IMR-90 (cell line): ENCODE measurements around the gene ZNF385D. TPM values are rescaled to one million over a fixed set of nuclear protein-coding genes. Genes with fewer than 3 reads are reported as not detected.
A peak's percentile ranks its signal among the peaks of the same experiment; 100 is the strongest.

Experiments used
- ATAC-seq: fragments of 200-7000 bp; cut with Tn5 transposase; 2 replicates; pipeline ENCODE4 v1.9.1; 2020; ENCODE audit warnings: low read depth, mild to moderate bottlenecking, moderate library complexity
- BruUV-seq: library from RNA; stranded (reverse); fragments of 400-500 nt; replicated peaks from 2 replicates; lab custom pipeline; 2021; lab: Mats Ljungman, UMichigan
- CTCF ChIA-PET: fragments of 300-600 bp; formaldehyde crosslinking; extraction: SDS; loops from one replicate; lab custom pipeline; 2021; ENCODE audit warnings: antibody characterized with exemption; lab: Yijun Ruan, JAX
- POLR2A ChIA-PET: fragments of 300-600 bp; sonication (Branson Sonifier 250); formaldehyde crosslinking; loops from one replicate; lab custom pipeline; 2022; ENCODE audit warnings: antibody characterized with exemption; ENCODE audit not compliant: unreplicated experiment; lab: Charles Lee
- DNase-seq: peaks from one replicate; pipeline ENCODE4 v3.0.0; 2013
- H2AFZ ChIP-seq: replicated peaks from 2 replicates; pipeline ENCODE3; 2013; ENCODE audit warnings: low read length, mild to moderate bottlenecking; ENCODE audit not compliant: poor library complexity
- H2AK5ac ChIP-seq: 2 replicates; pipeline ENCODE4 v1.6.1; 2013; ENCODE audit warnings: low read depth, low read length, inconsistent platforms
- H2AK9ac ChIP-seq: replicated peaks from 2 replicates; pipeline ENCODE3; 2013; ENCODE audit warnings: mild to moderate bottlenecking, low read depth, low read length, moderate library complexity; ENCODE audit not compliant: poor library complexity
- H2BK120ac ChIP-seq: 2 replicates; pipeline ENCODE4 v1.6.1; 2013; ENCODE audit warnings: low read depth, low read length, inconsistent platforms
- H2BK15ac ChIP-seq: 3 replicates; pipeline ENCODE4 v1.6.1; 2013; ENCODE audit warnings: low read depth, low read length, inconsistent platforms
- H2BK20ac ChIP-seq: 2 replicates; pipeline ENCODE4 v1.6.1; 2013; ENCODE audit warnings: low read depth, mild to moderate bottlenecking, inconsistent platforms, low read length, moderate library complexity
- H2BK5ac ChIP-seq: 2 replicates; pipeline ENCODE4 v1.6.1; 2013; ENCODE audit warnings: mild to moderate bottlenecking, low read depth, low read length, inconsistent platforms; ENCODE audit not compliant: poor library complexity, severe bottlenecking
- H3K14ac ChIP-seq: replicated peaks from 2 replicates; pipeline ENCODE4 v1.6.1; 2013; ENCODE audit warnings: low read depth, low read length, inconsistent platforms
- H3K18ac ChIP-seq: 2 replicates; pipeline ENCODE4 v1.6.1; 2013; ENCODE audit warnings: low read depth, low read length, control low read depth
- H3K23ac ChIP-seq: 2 replicates; pipeline ENCODE4 v1.6.1; 2013; ENCODE audit warnings: low read depth, low read length, inconsistent platforms
- H3K27ac ChIP-seq: 2 replicates; pipeline ENCODE4 v1.5.1; 2013; ENCODE audit warnings: mild to moderate bottlenecking, control low read depth, low read length; ENCODE audit not compliant: insufficient read depth
- H3K27me3 ChIP-seq: 2 replicates; pipeline ENCODE4 v1.6.1; 2013; ENCODE audit warnings: low read length; ENCODE audit not compliant: control insufficient read depth, insufficient read depth
- H3K36me3 ChIP-seq: 2 replicates; pipeline ENCODE4 v1.6.1; 2013; ENCODE audit warnings: low read length, mixed read lengths; ENCODE audit not compliant: control insufficient read depth, insufficient read depth
- H3K4ac ChIP-seq: 2 replicates; pipeline ENCODE4 v1.6.1; 2013; ENCODE audit warnings: low read depth, low read length, inconsistent platforms
- H3K4me1 ChIP-seq: 2 replicates; pipeline ENCODE4 v1.6.1; 2013; ENCODE audit warnings: low read length, mixed read lengths; ENCODE audit not compliant: control insufficient read depth, insufficient read depth
- H3K4me2 ChIP-seq: 2 replicates; pipeline ENCODE4 v1.6.1; 2013; ENCODE audit warnings: low read depth, mild to moderate bottlenecking, control low read depth, low read length, moderate library complexity
- H3K4me3 ChIP-seq: 2 replicates; pipeline ENCODE4 v1.5.1; 2013; ENCODE audit warnings: low read depth, mild to moderate bottlenecking, control low read depth, low read length, moderate library complexity; ENCODE audit not compliant: insufficient read depth
- H3K56ac ChIP-seq: 2 replicates; pipeline ENCODE4 v1.6.1; 2013; ENCODE audit warnings: low read length, inconsistent platforms; ENCODE audit not compliant: insufficient read depth; ENCODE audit errors: extremely low read depth
- H3K79me1 ChIP-seq, 2 experiments: 2 replicates each; pipeline ENCODE4 v1.6.1; 2013; ENCODE audit warnings: low read length in 2 of 2, inconsistent platforms in 1 of 2, low read depth in 1 of 2
- H3K9ac ChIP-seq: 2 replicates; pipeline ENCODE4 v1.6.1; 2013; ENCODE audit warnings: low read depth, low read length, control low read depth
- H3K9me1 ChIP-seq: 2 replicates; pipeline ENCODE4 v1.6.1; 2013; ENCODE audit warnings: low read length, inconsistent platforms; ENCODE audit not compliant: insufficient read depth
- H3K9me3 ChIP-seq: 2 replicates; pipeline ENCODE4 v1.6.1; 2013; ENCODE audit warnings: low read length; ENCODE audit not compliant: control insufficient read depth, insufficient read depth
- H4K20me1 ChIP-seq: 2 replicates; pipeline ENCODE4 v1.6.1; 2013; ENCODE audit warnings: low read length, inconsistent platforms; ENCODE audit not compliant: insufficient read depth
- H4K5ac ChIP-seq: 2 replicates; pipeline ENCODE4 v1.6.1; 2013; ENCODE audit warnings: mild to moderate bottlenecking, low read depth, low read length, control low read depth
- H4K8ac ChIP-seq, 2 experiments: 2 replicates each; pipeline ENCODE4 v1.6.1; 2013; ENCODE audit warnings: low read depth in 2 of 2, low read length in 2 of 2, control low read depth in 1 of 2, inconsistent platforms in 1 of 2
- H4K91ac ChIP-seq: 2 replicates; pipeline ENCODE4 v1.6.1; 2013; ENCODE audit warnings: low read depth, low read length, inconsistent platforms; ENCODE audit not compliant: insufficient read depth
- BHLHE40 ChIP-seq: fragments of 150-350 bp; IDR thresholded peaks from 2 replicates; pipeline ENCODE4 v1.6.1; 2016; ENCODE audit warnings: mild to moderate bottlenecking, low read depth, low read length
- CEBPB ChIP-seq: IDR thresholded peaks from 2 replicates; pipeline ENCODE4 v1.6.1; 2012; ENCODE audit warnings: low read depth, low read length, improper control_type of control experiment
- FOS ChIP-seq: fragments of 150-350 bp; IDR thresholded peaks from 2 replicates; pipeline ENCODE4 v1.6.1; 2016; ENCODE audit warnings: low read depth, low read length
- MAFK ChIP-seq: IDR thresholded peaks from 2 replicates; pipeline ENCODE4 v1.6.1; 2012; ENCODE audit warnings: low read depth, low read length, improper control_type of control experiment
- MAZ ChIP-seq: IDR thresholded peaks from 2 replicates; pipeline ENCODE4 v1.6.1; 2012; ENCODE audit warnings: low read depth, mild to moderate bottlenecking, low read length, improper control_type of control experiment, moderate library complexity, borderline replicate concordance
- MXI1 ChIP-seq: IDR thresholded peaks from 2 replicates; pipeline ENCODE4 v1.6.1; 2012; ENCODE audit warnings: low read depth, mild to moderate bottlenecking, low read length, moderate library complexity, borderline replicate concordance
- NFE2L2 ChIP-seq: fragments of 150-350 bp; IDR thresholded peaks from 2 replicates; pipeline ENCODE4 v1.6.1; 2016; ENCODE audit warnings: low read depth, mild to moderate bottlenecking, low read length
- POLR2A ChIP-seq: IDR thresholded peaks from 2 replicates; pipeline ENCODE4 v1.6.1; 2012; ENCODE audit warnings: mild to moderate bottlenecking, low read depth, low read length
- RAD21 ChIP-seq: IDR thresholded peaks from 2 replicates; pipeline ENCODE4 v1.6.1; 2012; ENCODE audit warnings: low read length, improper control_type of control experiment
- RFX5 ChIP-seq: IDR thresholded peaks from 2 replicates; pipeline ENCODE4 v1.8.0; 2012; ENCODE audit warnings: low read depth, mild to moderate bottlenecking, low read length, moderate library complexity
- SMC3 ChIP-seq: fragments of 150-350 bp; IDR thresholded peaks from 2 replicates; pipeline ENCODE4 v1.6.1; 2016; ENCODE audit warnings: low read depth, mild to moderate bottlenecking, antibody characterized with exemption, low read length, moderate library complexity
- WGBS, 2 experiments: methylation state at CpG; one replicate each; pipeline versions ENCODE4 v1.1.5 to v1.1.7; 2013; ENCODE audit warnings: missing lambda C conversion rate in 2 of 2; ENCODE audit not compliant: insufficient read length in 1 of 2; ENCODE audit errors: extremely low coverage in 2 of 2; 5-methylcytosine and 5-hydroxymethylcytosine counted together
- dilution Hi-C: fragments of 300-500 bp; cut with HindIII; formaldehyde crosslinking; loops from one replicate; pipeline ENCODE4 v1.14.3; 2018; ENCODE audit warnings: low sequenced_read_pairs; ENCODE audit not compliant: unreplicated experiment
- in situ Hi-C: fragments of 300-500 bp; cut with MboI; formaldehyde crosslinking; loops from 3 replicates; pipeline ENCODE4 v1.14.3; 2019; ENCODE audit warnings: low sequenced_read_pairs, inconsistent platforms, mixed read lengths
- intact Hi-C: fragments of 100-400 bp; cut with micrococcal nuclease; formaldehyde crosslinking; loops from 2 replicates; pipeline ENCODE4 v1.10.0; 2022
- polyA plus RNA-seq, 3 experiments: library from polyadenylated mRNA; depleted of rRNA; stranded (reverse); fragments of >200 nt; gene quantifications; 2 replicates each; pipeline ENCODE4 v1.2.3, GENCODE V29; 2012; ENCODE audit warnings: low replicate concordance in 1 of 3
- total RNA-seq: library from RNA; depleted of rRNA; stranded (reverse); fragments of >200 nt; gene quantifications from 2 replicates; pipeline ENCODE4 v1.2.3, GENCODE V29; 2012
- TF ChIP-seq, protein P1 (sequence below): fragments of 150-350 bp; IDR thresholded peaks from 2 replicates; pipeline ENCODE4 v1.6.1; 2016; ENCODE audit warnings: low read depth, mild to moderate bottlenecking, low read length, moderate library complexity, borderline replicate concordance
- TF ChIP-seq, protein P2 (sequence below): conservative IDR thresholded peaks from 2 replicates; pipeline ENCODE4 v1.5.1; 2012; ENCODE audit warnings: mild to moderate bottlenecking, low read depth, low read length, improper control_type of control experiment
- TF ChIP-seq, protein P3 (sequence below): fragments of 150-350 bp; IDR thresholded peaks from 2 replicates; pipeline ENCODE4 v1.6.1; 2017; ENCODE audit warnings: mild to moderate bottlenecking, antibody characterized with exemption, low read length, low read depth

ZNF385D gene
- total and polyA plus RNA-seq, 2 of the 4 experiments (the other 2 are of a cell fraction) = 0.18 to 2.4 TPM

DNA sequence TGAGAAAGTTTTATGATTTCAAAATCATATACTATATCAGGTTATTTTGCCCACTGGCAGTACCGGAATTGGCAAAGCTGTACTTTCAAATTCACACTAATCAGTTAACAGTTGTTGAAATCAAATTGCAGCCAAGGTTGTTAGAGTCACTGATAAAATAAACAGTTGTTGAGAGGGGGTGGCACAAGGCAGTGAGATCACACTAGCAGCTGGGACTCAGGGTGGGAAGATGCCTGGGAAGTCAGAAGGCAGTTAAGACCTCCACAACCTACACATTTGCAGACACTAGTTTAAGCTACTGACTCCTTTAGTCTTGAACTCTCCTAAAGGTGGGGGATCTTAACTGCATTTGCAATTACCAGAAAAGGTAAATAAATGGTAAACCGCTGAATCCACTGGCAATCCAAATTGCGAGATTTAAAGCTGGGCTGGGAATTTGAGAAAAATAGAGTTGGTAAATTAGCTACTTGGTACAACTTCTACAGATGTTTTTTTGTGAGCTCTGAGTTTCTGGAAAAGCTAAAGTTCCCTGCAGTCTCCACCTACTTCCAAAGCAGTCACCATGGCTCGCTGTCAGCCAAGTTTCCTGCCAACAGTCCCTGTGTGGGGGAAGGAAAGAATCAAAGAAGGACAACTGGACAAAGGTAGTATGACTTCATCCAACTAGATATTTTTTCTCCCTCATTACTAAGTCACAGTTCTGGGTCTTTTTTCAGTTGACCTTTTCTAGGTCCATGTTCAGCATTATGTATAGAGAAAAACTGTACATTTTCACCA lies 105.7 kb downstream of the ZNF385D start:
- H3K14ac ChIP-seq = no peak overlapping the region
- H3K9me1 ChIP-seq = no peaks in the 10 kb centered on the region; the same call in 1 of the 2 replicates
- no peaks in the 10 kb centered on the region for H3K36me3 ChIP-seq
- dilution Hi-C loops = no loop called here
- BruUV-seq = no TSS peak
- no peak overlapping the region for H2AK5ac ChIP-seq
- H3K18ac ChIP-seq = no peak overlapping the region
- H3K4ac ChIP-seq = no peak overlapping the region
- ATAC-seq (peak; percentile 65), DNase-seq (peak; percentile 59)
- no peak overlapping the region for H4K5ac ChIP-seq
- no peak for TF ChIP-seq FOS
- no peak for TF ChIP-seq MAFK
- TF ChIP-seq BHLHE40 = no peak
- TF ChIP-seq, protein P1, sequence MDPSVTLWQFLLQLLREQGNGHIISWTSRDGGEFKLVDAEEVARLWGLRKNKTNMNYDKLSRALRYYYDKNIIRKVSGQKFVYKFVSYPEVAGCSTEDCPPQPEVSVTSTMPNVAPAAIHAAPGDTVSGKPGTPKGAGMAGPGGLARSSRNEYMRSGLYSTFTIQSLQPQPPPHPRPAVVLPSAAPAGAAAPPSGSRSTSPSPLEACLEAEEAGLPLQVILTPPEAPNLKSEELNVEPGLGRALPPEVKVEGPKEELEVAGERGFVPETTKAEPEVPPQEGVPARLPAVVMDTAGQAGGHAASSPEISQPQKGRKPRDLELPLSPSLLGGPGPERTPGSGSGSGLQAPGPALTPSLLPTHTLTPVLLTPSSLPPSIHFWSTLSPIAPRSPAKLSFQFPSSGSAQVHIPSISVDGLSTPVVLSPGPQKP = no peak
- no peak for TF ChIP-seq RFX5
- no peak for TF ChIP-seq MAZ
- TF ChIP-seq CEBPB = no peak
- no peak for TF ChIP-seq SMC3
- TF ChIP-seq, protein P2, sequence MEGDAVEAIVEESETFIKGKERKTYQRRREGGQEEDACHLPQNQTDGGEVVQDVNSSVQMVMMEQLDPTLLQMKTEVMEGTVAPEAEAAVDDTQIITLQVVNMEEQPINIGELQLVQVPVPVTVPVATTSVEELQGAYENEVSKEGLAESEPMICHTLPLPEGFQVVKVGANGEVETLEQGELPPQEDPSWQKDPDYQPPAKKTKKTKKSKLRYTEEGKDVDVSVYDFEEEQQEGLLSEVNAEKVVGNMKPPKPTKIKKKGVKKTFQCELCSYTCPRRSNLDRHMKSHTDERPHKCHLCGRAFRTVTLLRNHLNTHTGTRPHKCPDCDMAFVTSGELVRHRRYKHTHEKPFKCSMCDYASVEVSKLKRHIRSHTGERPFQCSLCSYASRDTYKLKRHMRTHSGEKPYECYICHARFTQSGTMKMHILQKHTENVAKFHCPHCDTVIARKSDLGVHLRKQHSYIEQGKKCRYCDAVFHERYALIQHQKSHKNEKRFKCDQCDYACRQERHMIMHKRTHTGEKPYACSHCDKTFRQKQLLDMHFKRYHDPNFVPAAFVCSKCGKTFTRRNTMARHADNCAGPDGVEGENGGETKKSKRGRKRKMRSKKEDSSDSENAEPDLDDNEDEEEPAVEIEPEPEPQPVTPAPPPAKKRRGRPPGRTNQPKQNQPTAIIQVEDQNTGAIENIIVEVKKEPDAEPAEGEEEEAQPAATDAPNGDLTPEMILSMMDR = no peak
- TF ChIP-seq POLR2A = no peak
- TF ChIP-seq, protein P3, sequence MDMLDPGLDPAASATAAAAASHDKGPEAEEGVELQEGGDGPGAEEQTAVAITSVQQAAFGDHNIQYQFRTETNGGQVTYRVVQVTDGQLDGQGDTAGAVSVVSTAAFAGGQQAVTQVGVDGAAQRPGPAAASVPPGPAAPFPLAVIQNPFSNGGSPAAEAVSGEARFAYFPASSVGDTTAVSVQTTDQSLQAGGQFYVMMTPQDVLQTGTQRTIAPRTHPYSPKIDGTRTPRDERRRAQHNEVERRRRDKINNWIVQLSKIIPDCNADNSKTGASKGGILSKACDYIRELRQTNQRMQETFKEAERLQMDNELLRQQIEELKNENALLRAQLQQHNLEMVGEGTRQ = no peak
- no peak for TF ChIP-seq RAD21
- no peak for TF ChIP-seq NFE2L2
- no peak for TF ChIP-seq MXI1
- H2AK9ac ChIP-seq = no peak overlapping the region
- H4K20me1 ChIP-seq = no peaks in the 10 kb centered on the region
- H3K79me1 ChIP-seq = no peaks in the 10 kb centered on the region
- ChIA-PET CTCF (no interaction called here), POLR2A (no interaction called here)
- H4K8ac ChIP-seq = no peak overlapping the region
- no peak overlapping the region for H3K4me3 ChIP-seq
- no peak overlapping the region for H4K91ac ChIP-seq
- H3K9me3 ChIP-seq = no peaks in the 10 kb centered on the region
- no CpG with 5 or more reads among the region's 4 CpGs for WGBS, 2 experiments
- H3K4me1 ChIP-seq = no peaks in the 10 kb centered on the region; the same call in 1 of the 2 replicates
- H3K4me2 ChIP-seq = peak overlapping the region; percentile 29; the same call in 1 of the 2 replicates
- H2BK5ac ChIP-seq = no peak overlapping the region
- no peak overlapping the region for H3K23ac ChIP-seq
- H2BK15ac ChIP-seq = no peak overlapping the region
- peak overlapping the region; percentile 13 for H2AFZ ChIP-seq
- H3K56ac ChIP-seq = no peak overlapping the region
- in situ Hi-C loops = no loop called here
- H3K9ac ChIP-seq = no peak overlapping the region
- H2BK120ac ChIP-seq = no peak overlapping the region
- no peak overlapping the region for H3K27ac ChIP-seq
- intact Hi-C loops = no loop called here
- H2BK20ac ChIP-seq = no peak overlapping the region
- H3K27me3 ChIP-seq = no peaks in the 10 kb centered on the region
